ENCODE data around the gene DNAH2.

DNAH2 gene

GRCh38 chr17:7744416-7744815 lies 26.9 kb downstream of the DNAH2 start:
- no peak overlapping the region for H3K4me3 ChIP-seq (ENCODE audit: control insufficient read depth in 1 of 7, extremely low read depth in 1 of 7, insufficient read depth in 4 of 7, low read depth in 2 of 7, low read length in 6 of 7)
- ChIA-PET CTCF (interaction anchor here (0.7 to 3.6 kb wide), 21 partner anchors 9 to 312 kb away, joined by 3 to 29 read pairs (median 6); partner anchors contain the start of genes CYB5D1, KDM6B and NAA38), POLR2A (interaction anchor here (1.0 kb wide), 1 partner anchor 91 kb away, joined by 3 read pairs; no protein-coding TSS in a partner anchor)
- peak in 2 of 3 donors; percentile 21 to 34 for DNase-seq
- 55% methylated on average over 6 of the region's 8 CpGs for WGBS (ENCODE audit: insufficient coverage)
- no peaks in the 10 kb centered on the region for H3K9me3 ChIP-seq (ENCODE audit: control extremely low read depth in 1 of 5, control insufficient read depth in 4 of 5, insufficient read depth in 2 of 5, low read depth in 1 of 5, low read length in 4 of 5)
- no peaks in the 10 kb centered on the region for H3K36me3 ChIP-seq (ENCODE audit: control insufficient read depth in 4 of 4, insufficient read depth in 4 of 4, low read length in 3 of 4)
- peaks cover 0 to 2% (median 0%) of the 10 kb centered on the region in 5 experiments for H3K27me3 ChIP-seq (replicated peaks in 2 of 5; ENCODE audit: control insufficient read depth in 4 of 5, insufficient read depth in 5 of 5, low read length in 4 of 5)
- no peak overlapping the region for H3K27ac ChIP-seq (ENCODE audit: insufficient read depth in 1 of 2, low read depth in 1 of 2, low read length in 2 of 2, poor library complexity in 1 of 2, severe bottlenecking in 2 of 2)
- peaks cover 0 to 13% (median 2%) of the 10 kb centered on the region in 4 experiments for H3K4me1 ChIP-seq (ENCODE audit: control extremely low read depth in 1 of 4, control insufficient read depth in 4 of 4, insufficient read depth in 4 of 4, low read length in 3 of 4)

GRCh38 chr17:7745748-7746470 lies 28.4 kb downstream of the DNAH2 start:
- WGBS (ENCODE audit: insufficient coverage): 61% methylated on average over 5 of the region's 7 CpGs
- Histone ChIP-seq H3K9me3 (ENCODE audit: control extremely low read depth in 1 of 5, control insufficient read depth in 4 of 5, insufficient read depth in 2 of 5, low read depth in 1 of 5, low read length in 4 of 5) (peaks cover 0 to 5% (median 0%) of the 10 kb centered on the region in 5 experiments), H3K4me1 (ENCODE audit: control extremely low read depth in 1 of 4, control insufficient read depth in 4 of 4, insufficient read depth in 4 of 4, low read length in 3 of 4) (peaks cover 0 to 9% (median 1%) of the 10 kb centered on the region in 4 experiments), H3K27me3 (replicated peaks in 2 of 5; ENCODE audit: control insufficient read depth in 4 of 5, insufficient read depth in 5 of 5, low read length in 4 of 5) (no peaks in the 10 kb centered on the region), H3K27ac (ENCODE audit: insufficient read depth in 1 of 2, low read depth in 1 of 2, low read length in 2 of 2, poor library complexity in 1 of 2, severe bottlenecking in 2 of 2) (no peak overlapping the region), H3K4me3 (ENCODE audit: control insufficient read depth in 1 of 7, extremely low read depth in 1 of 7, insufficient read depth in 4 of 7, low read depth in 2 of 7, low read length in 6 of 7) (no peak overlapping the region), H3K36me3 (ENCODE audit: control insufficient read depth in 4 of 4, insufficient read depth in 4 of 4, low read length in 3 of 4) (no peaks in the 10 kb centered on the region)
- POLR2A ChIA-PET: no interaction called here
- CTCF ChIA-PET: interaction anchor here (0.5 to 3.2 kb wide), 3 partner anchors 77 to 152 kb away, joined by 3 to 12 read pairs (median 4); no protein-coding TSS in a partner anchor
- peak; percentile 22 to 58 (median 55) for DNase-seq

DNA sequence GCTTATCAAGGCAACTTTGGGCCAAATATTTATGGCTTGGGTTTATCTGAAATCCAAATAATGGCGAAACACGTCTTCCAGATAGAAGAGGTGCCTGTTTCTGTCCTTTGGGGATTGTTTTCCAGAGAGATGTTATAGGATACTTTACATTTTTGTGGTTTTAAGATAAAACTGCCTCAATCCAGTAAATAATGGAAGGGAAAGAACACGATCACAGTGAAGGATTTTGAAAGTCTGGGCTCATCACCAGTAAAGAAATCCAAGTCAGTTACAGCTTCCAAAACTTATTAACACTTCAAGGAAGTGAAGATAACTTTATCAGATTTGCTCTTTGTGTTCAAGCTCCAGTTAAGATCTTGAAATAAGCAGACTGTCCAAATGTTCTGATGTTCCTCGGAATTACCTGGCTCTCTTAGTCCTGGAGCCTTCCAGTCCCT lies 30.1 kb downstream of the DNAH2 start:
- H3K27me3 ChIP-seq (replicated peaks in 2 of 5; ENCODE audit: control insufficient read depth in 4 of 5, insufficient read depth in 5 of 5, low read length in 4 of 5): no peaks in the 10 kb centered on the region
- H3K36me3 ChIP-seq (ENCODE audit: control insufficient read depth in 4 of 4, insufficient read depth in 4 of 4, low read length in 3 of 4): no peaks in the 10 kb centered on the region
- H3K4me1 ChIP-seq (ENCODE audit: control extremely low read depth in 1 of 4, control insufficient read depth in 4 of 4, insufficient read depth in 4 of 4, low read length in 3 of 4): peaks cover 0 to 9% (median 1%) of the 10 kb centered on the region in 4 experiments
- H3K4me3 ChIP-seq (ENCODE audit: control insufficient read depth in 1 of 7, extremely low read depth in 1 of 7, insufficient read depth in 4 of 7, low read depth in 2 of 7, low read length in 6 of 7): no peak overlapping the region
- ChIA-PET CTCF (interaction anchor here (1.3 to 1.6 kb wide), 2 partner anchors 25 to 34 kb away, joined by 4 to 7 read pairs; no protein-coding TSS in a partner anchor), POLR2A (no interaction called here)
- no peak for DNase-seq
- WGBS (ENCODE audit: insufficient coverage): 100% methylated on average over 3 of the region's 4 CpGs
- H3K27ac ChIP-seq (ENCODE audit: insufficient read depth in 1 of 2, low read depth in 1 of 2, low read length in 2 of 2, poor library complexity in 1 of 2, severe bottlenecking in 2 of 2): no peak overlapping the region
- H3K9me3 ChIP-seq (ENCODE audit: control extremely low read depth in 1 of 5, control insufficient read depth in 4 of 5, insufficient read depth in 2 of 5, low read depth in 1 of 5, low read length in 4 of 5): peaks cover 0 to 5% (median 0%) of the 10 kb centered on the region in 5 experiments

- H3K27ac ChIP-seq (ENCODE audit: insufficient read depth in 1 of 2, low read depth in 1 of 2, low read length in 2 of 2, poor library complexity in 1 of 2, severe bottlenecking in 2 of 2): no peak overlapping the region
Measured at GRCh38 chr17:7748076-7748775, 30.7 kb downstream of the DNAH2 start.

DNA sequence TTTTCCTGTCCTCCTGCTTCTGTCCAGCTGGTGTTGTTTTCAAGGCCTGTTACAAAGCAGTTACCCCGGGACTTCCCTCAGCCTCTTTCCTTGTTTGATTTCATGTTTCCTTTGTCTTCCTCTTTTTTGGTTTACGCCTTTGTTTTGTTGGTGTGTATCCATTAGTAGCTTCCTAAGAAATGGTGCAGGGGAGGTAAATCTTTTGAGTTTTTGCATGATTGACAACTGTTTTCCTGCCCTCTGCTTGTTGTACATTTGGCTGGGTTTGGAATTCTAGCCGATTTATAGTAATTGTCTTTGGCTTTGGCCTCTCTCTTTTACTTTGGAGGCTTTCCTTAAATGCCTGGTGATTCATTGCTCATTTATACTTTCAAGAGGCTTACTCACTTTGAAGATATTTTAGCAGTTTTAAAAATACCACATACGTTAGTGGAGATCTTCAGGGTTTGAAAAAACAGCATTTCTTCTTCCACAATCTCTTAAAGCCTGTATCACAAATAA lies 32.8 kb downstream of the DNAH2 start:
- WGBS (ENCODE audit: insufficient coverage): 75% methylated on average over 2 of the region's 4 CpGs

More at GRCh38 chr17:7748076-7748775, 30.7 kb downstream of the DNAH2 start:
- Histone ChIP-seq H3K36me3 (ENCODE audit: control insufficient read depth in 4 of 4, insufficient read depth in 4 of 4, low read length in 3 of 4) (no peaks in the 10 kb centered on the region), H3K4me3 (ENCODE audit: control insufficient read depth in 1 of 7, extremely low read depth in 1 of 7, insufficient read depth in 4 of 7, low read depth in 2 of 7, low read length in 6 of 7) (no peak overlapping the region), H3K9me3 (ENCODE audit: control extremely low read depth in 1 of 5, control insufficient read depth in 4 of 5, insufficient read depth in 2 of 5, low read depth in 1 of 5, low read length in 4 of 5) (peaks cover 0 to 5% (median 0%) of the 10 kb centered on the region in 5 experiments), H3K4me1 (ENCODE audit: control extremely low read depth in 1 of 4, control insufficient read depth in 4 of 4, insufficient read depth in 4 of 4, low read length in 3 of 4) (peaks cover 0 to 9% (median 1%) of the 10 kb centered on the region in 4 experiments), H3K27me3 (replicated peaks in 2 of 5; ENCODE audit: control insufficient read depth in 4 of 5, insufficient read depth in 5 of 5, low read length in 4 of 5) (no peaks in the 10 kb centered on the region)
- CTCF ChIA-PET: interaction anchor here (0.6 to 1.6 kb wide), 5 partner anchors 25 to 84 kb away, joined by 3 to 7 read pairs (median 4); no protein-coding TSS in a partner anchor
- POLR2A ChIA-PET: interaction anchor here (0.6 kb wide), 1 partner anchor 94 kb away, joined by 6 read pairs; no protein-coding TSS in a partner anchor
- no peak for DNase-seq
- WGBS (ENCODE audit: insufficient coverage): 100% methylated on average over 2 of the region's 10 CpGs

DNA sequence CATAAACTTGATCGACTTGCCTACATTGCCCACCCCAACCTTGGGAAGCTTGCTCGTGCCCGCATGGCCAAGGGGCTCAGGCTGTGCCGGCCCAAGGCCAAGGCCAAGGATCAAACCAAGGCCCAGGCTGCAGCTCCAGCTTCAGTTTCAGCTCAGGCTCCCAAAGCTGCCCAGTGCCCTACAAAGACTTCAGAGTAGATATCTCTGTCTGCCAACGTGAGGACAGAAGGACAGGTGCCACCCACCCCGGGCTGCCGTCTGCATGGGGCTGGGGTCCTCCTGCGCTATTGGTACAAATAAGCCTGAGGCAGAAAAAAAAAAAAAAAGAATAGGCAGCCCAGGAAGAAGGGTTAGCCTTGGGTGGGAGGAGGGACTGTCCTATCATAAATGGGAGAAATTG lies 37.1 kb downstream of the DNAH2 start:
- H3K4me1 ChIP-seq (ENCODE audit: control extremely low read depth in 1 of 4, control insufficient read depth in 4 of 4, insufficient read depth in 4 of 4, low read length in 3 of 4): no peaks in the 10 kb centered on the region
- no peak overlapping the region for H3K4me3 ChIP-seq (ENCODE audit: control insufficient read depth in 1 of 7, extremely low read depth in 1 of 7, insufficient read depth in 4 of 7, low read depth in 2 of 7, low read length in 6 of 7)
- no peak for DNase-seq
- H3K9me3 ChIP-seq (ENCODE audit: control extremely low read depth in 1 of 5, control insufficient read depth in 4 of 5, insufficient read depth in 2 of 5, low read depth in 1 of 5, low read length in 4 of 5): peaks cover 0 to 5% (median 0%) of the 10 kb centered on the region in 5 experiments
- H3K36me3 ChIP-seq (ENCODE audit: control insufficient read depth in 4 of 4, insufficient read depth in 4 of 4, low read length in 3 of 4): no peaks in the 10 kb centered on the region
- WGBS (ENCODE audit: insufficient coverage): 99% methylated on average over 7 of the region's 8 CpGs
- CTCF ChIA-PET: interaction anchor here (1.6 kb wide), 1 partner anchor 8 kb away, joined by 3 read pairs; no protein-coding TSS in a partner anchor
- POLR2A ChIA-PET: interaction anchor here (0.7 kb wide), 1 partner anchor 84 kb away, joined by 3 read pairs; no protein-coding TSS in a partner anchor
- no peaks in the 10 kb centered on the region for H3K27me3 ChIP-seq (replicated peaks in 2 of 5; ENCODE audit: control insufficient read depth in 4 of 5, insufficient read depth in 5 of 5, low read length in 4 of 5)
- no peak overlapping the region for H3K27ac ChIP-seq (ENCODE audit: insufficient read depth in 1 of 2, low read depth in 1 of 2, low read length in 2 of 2, poor library complexity in 1 of 2, severe bottlenecking in 2 of 2)

More for the DNA sequence above, 32.8 kb downstream of the DNAH2 start:
- peak in 1 of 3 donors; percentile 7 for DNase-seq
- peaks cover 0 to 5% (median 0%) of the 10 kb centered on the region in 5 experiments for H3K9me3 ChIP-seq (ENCODE audit: control extremely low read depth in 1 of 5, control insufficient read depth in 4 of 5, insufficient read depth in 2 of 5, low read depth in 1 of 5, low read length in 4 of 5)
- no peaks in the 10 kb centered on the region for H3K27me3 ChIP-seq (replicated peaks in 2 of 5; ENCODE audit: control insufficient read depth in 4 of 5, insufficient read depth in 5 of 5, low read length in 4 of 5)
- H3K4me3 ChIP-seq (ENCODE audit: control insufficient read depth in 1 of 7, extremely low read depth in 1 of 7, insufficient read depth in 4 of 7, low read depth in 2 of 7, low read length in 6 of 7): no peak overlapping the region
- H3K36me3 ChIP-seq (ENCODE audit: control insufficient read depth in 4 of 4, insufficient read depth in 4 of 4, low read length in 3 of 4): no peaks in the 10 kb centered on the region
- POLR2A ChIA-PET: no interaction called here
- peaks cover 0 to 2% (median under 1%) of the 10 kb centered on the region in 4 experiments for H3K4me1 ChIP-seq (ENCODE audit: control extremely low read depth in 1 of 4, control insufficient read depth in 4 of 4, insufficient read depth in 4 of 4, low read length in 3 of 4)
- H3K27ac ChIP-seq (ENCODE audit: insufficient read depth in 1 of 2, low read depth in 1 of 2, low read length in 2 of 2, poor library complexity in 1 of 2, severe bottlenecking in 2 of 2): no peak overlapping the region
- CTCF ChIA-PET: interaction anchor here (0.9 to 1.1 kb wide), 3 partner anchors 27 to 71 kb away, joined by 3 to 4 read pairs (median 3); no protein-coding TSS in a partner anchor
